GM18868 (cell line): ENCODE measurements around the gene CTDSP1.

Source experiments
- ATAC-seq: cut with Tn5 transposase; IDR thresholded peaks from one replicate; pipeline ENCODE4 v1.9.1; 2021; ENCODE audit warnings: mild to moderate bottlenecking, moderate library complexity; ENCODE audit not compliant: unreplicated experiment

The CTDSP1 gene

DNA sequence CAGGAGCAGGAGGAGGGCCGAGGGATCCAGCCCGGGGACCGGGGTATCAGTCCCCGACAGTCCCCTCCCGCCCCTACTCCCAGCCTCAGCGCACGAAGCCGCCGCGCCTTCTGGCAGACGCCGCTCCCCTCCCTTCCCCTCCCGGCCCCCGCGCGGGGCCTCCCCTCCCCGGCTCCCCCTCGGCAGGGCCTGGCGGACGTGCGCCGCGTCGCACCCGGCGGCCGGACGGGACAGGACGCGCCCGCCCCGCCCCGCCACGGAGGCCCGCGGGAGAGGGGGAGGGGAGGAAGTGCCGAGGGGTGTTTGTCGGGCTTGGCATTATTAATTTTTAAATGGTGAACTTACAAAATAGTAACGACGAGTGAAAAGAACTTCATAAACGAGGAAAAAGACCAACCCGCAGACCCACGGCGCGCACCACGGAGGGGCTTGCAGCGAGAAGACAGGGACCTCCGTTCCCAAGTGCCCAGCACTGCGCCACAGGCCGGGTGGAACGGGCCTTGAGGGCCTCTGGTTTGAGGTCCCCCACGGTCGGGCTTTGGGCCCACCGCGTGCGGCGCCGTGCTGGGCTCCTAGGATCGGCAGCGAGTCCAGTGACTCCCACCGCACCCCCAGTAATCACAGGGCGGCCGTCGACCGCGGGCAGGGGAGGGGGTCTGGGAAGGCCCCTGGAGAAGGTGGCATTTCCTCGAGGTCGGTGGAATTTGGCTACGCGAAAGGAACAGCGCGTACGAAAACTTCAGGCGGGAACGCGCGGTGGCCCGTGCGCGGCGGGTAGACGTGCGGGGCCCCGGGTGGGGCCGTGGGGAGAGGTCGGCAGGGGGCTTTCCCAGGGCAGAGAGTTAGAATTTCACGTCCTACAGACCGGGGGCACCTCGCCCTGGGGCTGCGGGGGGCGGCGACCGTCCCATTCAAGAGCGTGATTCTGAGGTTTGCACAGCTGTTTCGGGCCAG lies 954 bp upstream of the CTDSP1 start:
- peak; percentile 28 for ATAC-seq

- no peak for ATAC-seq
Measured at GRCh38 chr2:218400167-218400929, 680 bp downstream of the CTDSP1 start.

GRCh38 chr2:218400930-218401881 lies 1.5 kb downstream of the CTDSP1 start:
- no peak for ATAC-seq

- no peak for ATAC-seq
Measured at GRCh38 chr2:218401890-218402289, 2.2 kb downstream of the CTDSP1 start.

GRCh38 chr2:218402491-218402901 lies 2.8 kb downstream of the CTDSP1 start:
- ATAC-seq: no peak

DNA sequence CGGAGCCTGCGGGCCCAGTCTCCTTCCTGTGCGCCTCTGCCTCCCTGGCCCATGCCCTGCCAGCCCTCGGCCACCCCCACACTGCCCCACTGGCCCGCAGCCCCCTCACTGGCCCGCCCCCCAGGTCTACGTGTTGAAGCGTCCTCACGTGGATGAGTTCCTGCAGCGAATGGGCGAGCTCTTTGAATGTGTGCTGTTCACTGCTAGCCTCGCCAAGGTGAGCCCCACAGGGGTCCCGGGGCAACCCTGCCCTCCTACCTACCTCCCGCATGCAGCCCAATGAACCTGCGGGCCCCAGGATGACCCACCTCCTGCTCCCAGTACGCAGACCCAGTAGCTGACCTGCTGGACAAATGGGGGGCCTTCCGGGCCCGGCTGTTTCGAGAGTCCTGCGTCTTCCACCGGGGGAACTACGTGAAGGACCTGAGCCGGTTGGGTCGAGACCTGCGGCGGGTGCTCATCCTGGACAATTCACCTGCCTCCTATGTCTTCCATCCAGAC lies 3.3 kb downstream of the CTDSP1 start:
- ATAC-seq: no peak

DNA sequence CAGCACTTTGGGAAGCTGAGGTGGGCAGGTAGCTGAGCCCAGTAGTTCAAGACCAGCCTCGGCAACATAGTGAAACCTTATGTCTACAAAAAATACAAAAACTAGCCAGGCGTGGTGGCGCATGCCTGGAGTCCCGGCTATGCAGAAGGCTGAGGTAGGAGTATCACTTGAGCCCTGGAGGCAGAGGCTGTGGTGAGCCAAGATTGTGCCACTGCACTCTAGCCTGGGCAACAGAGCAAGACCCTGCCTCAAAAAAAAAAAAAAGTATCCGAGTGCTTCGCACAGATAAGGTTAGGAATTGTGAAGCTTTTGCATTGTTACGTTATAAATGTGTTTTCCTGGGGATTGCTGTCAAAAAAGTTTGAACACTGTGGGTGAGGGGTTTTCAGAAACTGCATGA lies 4.1 kb downstream of the CTDSP1 start:
- no peak for ATAC-seq

DNA sequence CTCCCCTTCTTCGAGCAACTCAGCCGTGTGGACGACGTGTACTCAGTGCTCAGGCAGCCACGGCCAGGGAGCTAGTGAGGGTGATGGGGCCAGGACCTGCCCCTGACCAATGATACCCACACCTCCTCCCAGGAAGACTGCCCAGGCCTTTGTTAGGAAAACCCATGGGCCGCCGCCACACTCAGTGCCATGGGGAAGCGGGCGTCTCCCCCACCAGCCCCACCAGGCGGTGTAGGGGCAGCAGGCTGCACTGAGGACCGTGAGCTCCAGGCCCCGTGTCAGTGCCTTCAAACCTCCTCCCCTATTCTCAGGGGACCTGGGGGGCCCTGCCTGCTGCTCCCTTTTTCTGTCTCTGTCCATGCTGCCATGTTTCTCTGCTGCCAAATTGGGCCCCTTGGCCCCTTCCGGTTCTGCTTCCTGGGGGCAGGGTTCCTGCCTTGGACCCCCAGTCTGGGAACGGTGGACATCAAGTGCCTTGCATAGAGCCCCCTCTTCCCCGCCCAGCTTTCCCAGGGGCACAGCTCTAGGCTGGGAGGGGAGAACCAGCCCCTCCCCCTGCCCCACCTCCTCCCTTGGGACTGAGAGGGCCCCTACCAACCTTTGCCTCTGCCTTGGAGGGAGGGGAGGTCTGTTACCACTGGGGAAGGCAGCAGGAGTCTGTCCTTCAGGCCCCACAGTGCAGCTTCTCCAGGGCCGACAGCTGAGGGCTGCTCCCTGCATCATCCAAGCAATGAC lies 4.8 kb downstream of the CTDSP1 start:
- no peak for ATAC-seq

- no peak for ATAC-seq
Measured at GRCh38 chr2:218405086-218405745, 5.5 kb downstream of the CTDSP1 start.

DNA sequence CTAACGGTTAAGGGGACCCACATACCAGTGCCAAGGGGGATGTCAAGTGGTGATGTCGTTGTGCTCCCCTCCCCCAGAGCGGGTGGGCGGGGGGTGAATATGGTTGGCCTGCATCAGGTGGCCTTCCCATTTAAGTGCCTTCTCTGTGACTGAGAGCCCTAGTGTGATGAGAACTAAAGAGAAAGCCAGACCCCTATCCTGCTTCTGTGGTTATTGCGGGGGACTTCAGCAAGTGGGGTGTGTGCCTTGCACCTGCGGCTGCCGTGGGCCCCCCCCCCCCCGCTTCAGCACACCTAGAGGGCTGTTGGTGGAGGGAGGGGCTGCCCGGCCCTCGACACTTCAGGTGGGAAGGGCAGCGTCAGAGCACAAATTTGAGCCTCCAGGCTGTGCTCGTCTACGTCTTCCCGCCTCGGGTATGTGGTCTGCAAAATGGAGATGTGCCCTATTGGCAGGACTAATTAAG lies 6.1 kb downstream of the CTDSP1 start:
- peak; percentile 11 for ATAC-seq

DNA sequence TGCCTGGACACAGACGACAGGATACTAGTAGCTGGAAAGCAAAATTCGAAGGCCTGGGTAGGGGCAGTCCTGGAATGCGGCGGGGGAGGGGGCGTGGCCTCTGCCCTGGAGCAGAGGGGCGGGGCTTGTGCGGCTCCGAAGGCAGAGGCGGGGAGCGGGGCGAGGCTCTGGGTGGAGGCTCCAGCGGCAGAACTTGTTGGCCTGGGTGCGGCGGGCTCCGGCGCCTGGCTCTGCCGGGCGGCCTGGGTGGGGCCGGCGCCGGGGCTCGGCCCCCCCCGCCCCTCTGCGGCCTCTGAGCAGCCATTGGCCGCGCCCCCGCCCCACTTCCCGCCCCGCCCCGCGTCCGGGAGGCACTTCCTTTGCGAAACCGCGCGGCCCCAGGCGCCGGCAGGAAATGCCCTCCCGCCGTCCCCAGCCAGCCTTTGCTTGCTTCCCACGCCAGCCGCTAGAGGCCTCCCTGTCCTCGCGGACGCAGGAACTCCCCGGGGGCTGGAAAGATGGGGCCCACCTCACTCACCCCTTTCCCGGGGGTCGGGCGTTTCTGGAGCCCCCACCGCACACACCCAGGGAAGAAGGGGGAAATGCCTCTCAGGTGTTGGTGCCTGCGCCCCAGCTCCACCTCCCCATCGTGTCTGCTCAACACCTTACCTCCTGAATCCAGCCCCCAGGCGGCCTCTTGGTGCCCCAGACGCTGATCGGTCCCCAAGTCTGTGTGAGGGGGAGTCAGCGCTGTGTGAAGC lies 6.7 kb downstream of the CTDSP1 start:
- ATAC-seq: peak; percentile 83

DNA sequence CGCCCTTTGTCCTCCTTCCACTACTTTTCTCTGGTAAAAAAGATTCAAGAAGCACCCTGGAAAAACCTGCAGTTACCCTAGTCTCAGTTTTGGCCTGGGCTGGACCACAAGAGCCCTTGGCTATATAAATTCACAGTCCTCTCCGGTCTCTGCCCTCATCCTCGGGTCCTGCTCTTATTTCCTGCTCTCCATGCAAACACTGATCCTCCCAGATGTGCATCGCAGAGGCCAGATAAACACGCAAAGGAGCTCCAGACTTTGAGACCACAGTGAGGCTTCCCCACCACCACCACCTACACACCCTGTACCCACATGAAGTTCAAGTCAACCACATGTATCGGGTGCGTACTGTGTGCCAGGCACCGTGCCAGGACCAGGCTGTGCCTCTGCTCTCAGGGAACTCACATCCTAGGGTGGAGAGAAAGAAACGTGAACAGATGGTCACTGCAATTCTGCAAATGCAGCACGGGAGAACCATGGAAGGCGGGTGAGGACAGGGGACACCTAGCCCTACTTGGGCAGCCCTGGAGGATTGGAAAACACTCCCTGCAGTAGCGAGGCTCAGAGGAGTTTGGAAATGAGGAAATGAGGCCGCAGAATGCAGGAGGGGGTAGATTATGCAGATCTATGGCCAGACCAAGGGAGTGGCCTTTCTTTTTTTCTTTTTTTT lies 7.4 kb downstream of the CTDSP1 start:
- ATAC-seq: no peak

GRCh38 chr2:218407717-218408116 lies 8.0 kb downstream of the CTDSP1 start:
- no peak for ATAC-seq

DNA sequence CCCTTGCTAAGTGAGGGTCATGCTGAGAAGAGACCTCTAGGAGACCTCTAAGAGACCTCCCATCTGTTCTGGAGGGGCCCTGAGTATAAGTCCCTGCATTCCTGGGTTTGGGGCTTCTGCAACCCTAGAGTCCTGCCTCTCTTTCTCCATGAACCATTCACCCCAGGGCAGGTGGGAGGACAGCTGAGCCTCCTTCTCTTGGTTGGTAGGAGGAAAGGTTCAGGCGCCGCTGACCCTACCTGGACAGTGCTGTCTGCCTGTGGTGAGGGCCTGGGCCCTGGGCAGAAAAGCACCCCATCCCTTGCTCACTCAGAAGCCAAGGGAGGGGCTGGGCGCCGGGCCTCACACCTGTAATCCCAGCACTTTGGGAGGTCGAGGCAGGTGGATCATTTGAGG lies 18.7 kb downstream of the CTDSP1 start:
- no peak for ATAC-seq

DNA sequence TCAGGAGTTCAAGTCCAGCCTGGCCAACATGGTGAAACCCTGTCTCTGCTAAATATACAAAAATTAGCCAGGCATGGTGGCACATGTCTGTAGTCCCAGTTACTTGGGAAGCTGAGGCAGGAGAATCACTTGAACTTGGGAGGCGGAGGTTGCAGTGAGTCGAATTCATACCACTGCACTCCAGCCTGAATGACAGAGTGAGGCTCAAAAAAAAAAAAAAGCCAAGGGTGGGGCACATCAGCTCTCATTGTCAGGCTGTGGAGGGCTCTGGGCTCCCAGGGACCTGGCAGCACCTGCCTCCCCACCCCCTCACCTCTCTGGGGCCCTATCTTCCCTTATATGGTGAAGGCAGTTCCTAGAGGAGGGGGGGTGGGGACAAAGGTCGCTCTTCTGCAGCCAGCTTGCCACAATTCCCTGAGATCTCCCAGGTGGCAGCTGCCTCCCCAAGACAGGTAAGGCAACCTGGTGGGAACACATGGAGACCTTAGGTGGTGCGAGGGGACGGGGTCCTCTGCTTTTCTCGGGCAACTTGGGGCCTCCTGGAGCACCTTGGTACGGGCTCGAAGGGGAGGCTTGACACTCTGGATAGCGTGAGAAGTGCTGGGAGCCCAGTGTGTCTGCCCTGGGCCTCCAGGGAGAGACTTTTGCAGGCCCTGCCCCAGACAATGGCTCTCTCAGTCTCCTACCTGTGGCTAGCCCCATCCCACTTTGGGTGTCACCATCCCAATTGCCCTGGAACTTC lies 19.2 kb downstream of the CTDSP1 start, which contains the start of gene VIL1:
VIL1 (plus strand) TSS at position 407 of the 742 bp plus-strand sequence. CDS start 4,656 bp downstream, outside the sequence.
- ATAC-seq: no peak

DNA sequence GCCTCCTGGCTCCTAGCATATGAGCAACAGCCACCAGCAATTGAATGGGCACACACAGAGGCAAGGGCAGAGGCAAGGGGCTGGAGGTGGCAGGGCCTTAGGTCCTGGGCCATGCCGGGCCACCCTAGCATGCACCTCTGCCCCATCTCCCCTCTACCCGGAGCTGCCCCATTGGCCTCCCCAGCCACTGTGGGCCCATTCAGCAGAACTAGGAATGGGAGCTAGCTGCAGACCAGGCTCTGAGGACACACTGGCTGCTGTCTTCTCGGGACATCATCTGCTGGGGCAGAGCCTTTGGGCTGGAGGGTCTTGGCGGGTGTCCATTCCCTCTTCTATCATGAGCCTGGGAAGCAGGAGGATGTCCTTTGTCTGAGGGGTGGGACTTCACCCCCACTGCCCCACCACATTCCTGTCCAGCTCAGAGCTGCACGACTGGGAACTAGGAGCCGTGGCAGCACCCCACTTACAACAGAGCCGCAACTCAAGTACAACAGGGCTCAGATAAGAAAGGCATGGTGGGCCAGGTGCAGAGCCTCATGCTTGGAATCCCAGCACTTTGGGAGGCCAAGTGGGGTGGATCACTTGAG lies 20.1 kb downstream of the CTDSP1 start:
- ATAC-seq: no peak

DNA sequence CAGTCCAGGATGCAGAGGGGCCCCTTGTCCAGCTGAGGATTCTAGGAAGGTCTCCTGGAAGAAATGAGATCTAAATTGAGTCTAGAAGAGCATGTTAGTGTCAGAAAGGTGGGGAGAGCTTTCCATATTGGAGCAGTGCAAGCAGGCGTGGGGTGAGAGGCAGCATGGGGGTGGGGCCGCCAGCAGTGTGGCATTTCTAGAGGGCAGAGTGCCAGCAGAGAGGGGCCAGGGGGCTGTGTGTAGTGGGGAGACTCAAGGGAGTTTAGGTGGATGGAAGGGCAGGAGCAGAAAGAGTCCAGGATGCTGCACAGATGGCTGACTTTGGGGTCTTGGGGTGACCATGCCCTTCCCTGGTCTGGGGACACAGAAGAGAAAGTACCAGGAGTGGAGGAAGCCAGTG lies 21.4 kb downstream of the CTDSP1 start:
- ATAC-seq: no peak
